H4 (cell line): ENCODE data around the gene GNPAT. TPM values are rescaled to one million over a fixed set of nuclear protein-coding genes. Genes with fewer than 3 reads are reported as not detected.
"Not testable (repeated sequence)": the region's sequence is repeated elsewhere in the genome, so short reads cannot be mapped to it uniquely, and the experiment has no call there.

Experiments used
- DNase-seq: peaks from one replicate; pipeline ENCODE4 v3.0.0-alpha.2; 2015; ENCODE audit warnings: low spot score
- total RNA-seq: library from RNA; depleted of rRNA; stranded (reverse); fragments of >200 nt; shearing (Covaris generic); gene quantifications from 2 replicates; pipeline ENCODE4 v1.2.3, GENCODE V29; 2014; rRNA removed

The GNPAT gene
- 74.1 and 79.6 TPM in 2 replicates for total RNA-seq

DNA sequence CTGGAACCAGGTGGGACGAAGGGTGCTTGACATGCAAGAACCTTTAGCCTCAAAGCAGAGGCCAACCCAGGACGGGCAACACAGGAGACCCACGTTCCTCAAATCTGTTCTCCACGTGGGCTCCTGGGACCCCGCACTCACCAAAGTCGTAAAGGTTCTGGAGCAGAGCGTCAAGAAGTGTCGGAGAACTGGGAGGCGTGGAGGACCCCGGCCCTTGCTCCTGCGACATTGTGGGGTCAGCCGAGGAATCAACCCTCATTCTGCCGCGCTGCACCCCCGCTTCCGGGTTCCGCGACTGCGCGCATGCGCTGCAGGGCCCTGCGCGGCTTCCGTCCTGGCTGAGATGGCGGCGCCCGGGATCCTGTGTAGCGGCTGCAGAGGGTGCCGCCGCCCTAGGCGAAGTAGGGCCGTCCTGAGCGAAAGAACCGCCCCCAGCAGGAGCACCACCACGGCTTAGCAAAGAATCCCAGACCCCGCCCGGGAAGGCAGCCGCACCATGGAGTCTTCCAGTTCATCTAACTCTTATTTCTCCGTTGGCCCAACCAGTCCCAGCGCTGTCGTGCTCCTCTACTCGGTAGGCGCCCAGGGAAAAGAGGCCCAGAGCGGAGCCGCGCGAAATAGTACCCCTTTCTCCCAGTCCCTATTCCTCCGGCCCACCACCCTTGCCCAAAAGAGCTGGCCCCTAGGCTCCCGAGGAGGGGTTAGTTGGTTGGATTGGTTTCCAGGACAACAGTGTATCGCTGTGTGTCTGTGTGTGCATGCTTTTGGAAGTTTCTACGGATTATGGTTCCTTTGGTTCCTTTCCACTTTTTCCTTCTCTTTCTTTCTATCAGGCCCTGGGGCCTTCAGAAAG is at the start of gene GNPAT:
TSS of gene GNPAT (plus strand) at position 330 of the 853 bp plus-strand sequence. CDS start at position 497, 167 bp downstream.
- DNase-seq: peak; percentile 72

DNA sequence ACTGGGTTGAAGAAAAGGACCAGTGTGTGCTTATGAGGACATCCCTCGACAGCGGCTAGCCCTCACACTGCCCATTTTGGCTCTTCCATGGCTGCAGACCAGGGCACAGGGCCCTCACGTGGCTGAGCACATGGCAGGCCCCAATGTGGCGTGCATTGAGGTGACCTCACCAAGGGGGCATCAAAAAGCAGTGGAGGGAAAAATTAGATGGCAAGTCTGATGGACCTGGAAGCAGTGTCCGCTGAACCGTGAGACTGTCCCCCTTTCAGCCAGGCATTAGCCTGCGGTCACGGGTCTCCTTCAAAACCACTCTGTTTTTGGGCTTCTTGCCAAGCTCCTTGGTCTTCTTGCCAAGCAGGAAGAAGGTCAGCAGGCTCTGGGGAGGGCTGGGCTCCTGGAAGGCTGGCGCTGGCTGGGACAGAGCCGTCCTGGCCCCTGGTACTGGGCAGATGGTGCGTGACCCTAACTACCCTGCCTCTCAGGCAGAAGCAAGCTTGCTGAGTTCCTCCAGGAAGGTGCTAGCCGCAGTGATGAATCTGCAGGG is 48.3 kb upstream of the GNPAT start:
- DNase-seq: peak; percentile 67

DNA sequence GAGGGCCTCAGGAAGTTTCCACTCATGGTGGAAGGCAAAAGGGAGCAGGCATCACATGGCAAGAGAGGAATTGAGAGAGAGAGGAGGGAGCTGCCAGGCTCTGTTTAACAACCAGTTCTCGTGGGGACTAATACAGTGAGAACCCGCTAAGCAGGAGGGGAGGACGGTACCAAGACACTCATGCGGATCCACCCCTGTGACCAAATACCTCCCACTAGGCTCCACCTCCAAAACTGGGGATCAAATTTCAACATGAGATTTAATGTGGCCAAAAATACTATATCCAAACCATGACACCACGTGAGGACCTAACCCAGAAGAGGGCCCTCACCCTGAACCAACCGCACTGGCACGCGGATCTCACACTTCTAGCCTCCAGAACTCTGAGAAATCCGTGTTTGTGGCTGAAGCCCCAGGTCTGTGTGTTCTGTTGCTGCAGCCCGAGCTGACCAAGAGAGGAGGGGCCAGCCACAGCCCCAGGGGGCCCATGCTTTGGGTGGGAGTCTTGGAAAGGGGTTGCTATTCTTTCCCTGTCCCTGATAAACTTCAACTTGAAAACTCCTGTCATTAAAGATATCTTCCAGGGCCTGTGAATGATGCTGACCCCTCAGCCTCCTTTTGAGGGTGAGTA is 47.2 kb upstream of the GNPAT start:
- no peak for DNase-seq

DNA sequence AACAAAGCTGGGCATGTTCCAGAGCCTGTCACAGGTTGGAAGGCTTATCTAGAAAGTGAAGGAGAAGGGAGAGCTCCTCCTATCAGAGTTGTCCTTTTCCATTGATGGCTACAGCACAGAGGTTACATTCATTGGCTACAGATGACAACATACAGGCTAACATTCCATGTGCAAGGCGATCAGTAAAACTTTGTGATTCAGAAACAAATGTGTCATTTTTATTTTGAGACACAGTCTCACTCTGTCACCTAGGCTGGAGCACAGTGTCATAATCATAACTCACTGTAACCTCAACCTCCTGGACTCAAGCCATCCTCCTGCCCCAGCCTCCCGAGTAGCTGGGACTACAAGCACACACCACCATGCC is 46.6 kb upstream of the GNPAT start:
- no peak for DNase-seq

DNA sequence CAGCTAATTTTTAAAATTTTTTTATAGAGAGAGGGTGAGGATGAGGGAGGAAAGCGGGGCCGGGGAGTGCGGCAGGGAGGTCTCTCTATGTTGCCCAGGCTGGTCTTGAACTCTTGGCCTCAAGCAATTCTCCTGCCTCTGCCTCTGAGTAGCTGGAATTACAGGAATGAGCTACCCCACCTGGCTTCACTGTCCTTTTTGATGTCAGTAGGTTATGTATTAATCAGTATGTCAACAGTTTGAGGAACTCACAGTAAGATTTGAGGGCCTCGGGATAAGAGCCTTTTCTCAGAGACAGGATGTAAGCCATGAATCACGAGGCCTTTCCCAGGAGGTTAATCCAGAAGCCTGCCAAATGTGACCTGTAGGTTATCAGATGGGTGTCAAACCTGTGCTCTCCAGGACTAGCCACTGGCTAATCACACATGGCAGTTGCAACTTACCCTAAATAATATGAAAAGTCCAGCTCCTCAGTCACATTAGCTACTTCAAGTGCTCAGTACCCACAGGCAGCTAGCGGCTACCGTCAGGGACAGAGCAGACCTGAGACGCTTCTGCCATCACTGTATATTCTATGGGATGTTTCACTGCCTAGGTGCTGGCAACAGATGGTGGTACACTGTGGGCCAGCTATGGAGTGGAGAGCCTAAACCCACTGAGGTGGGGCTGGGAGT is 46.0 kb upstream of the GNPAT start:
- no peak for DNase-seq

DNA sequence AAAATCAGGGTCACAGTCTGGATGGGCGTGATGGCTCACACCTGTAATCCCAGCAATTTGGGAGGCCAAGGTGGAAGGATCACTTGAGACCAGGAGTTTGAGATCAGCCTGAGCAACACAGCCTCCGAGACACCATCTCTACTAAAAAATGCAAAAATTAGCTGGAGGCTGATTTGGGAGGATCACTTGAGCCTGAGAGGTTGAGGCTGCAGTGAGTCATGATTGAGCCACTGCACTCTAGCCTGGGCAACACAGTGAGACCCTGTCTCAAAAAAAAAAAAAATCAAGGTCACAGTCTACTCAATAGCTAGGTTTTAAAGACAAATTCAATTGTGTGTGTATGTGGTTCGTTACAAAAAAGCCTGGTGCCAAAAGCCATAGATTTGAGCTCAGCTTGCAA is 44.7 kb upstream of the GNPAT start:
- DNase-seq: no peak

DNA sequence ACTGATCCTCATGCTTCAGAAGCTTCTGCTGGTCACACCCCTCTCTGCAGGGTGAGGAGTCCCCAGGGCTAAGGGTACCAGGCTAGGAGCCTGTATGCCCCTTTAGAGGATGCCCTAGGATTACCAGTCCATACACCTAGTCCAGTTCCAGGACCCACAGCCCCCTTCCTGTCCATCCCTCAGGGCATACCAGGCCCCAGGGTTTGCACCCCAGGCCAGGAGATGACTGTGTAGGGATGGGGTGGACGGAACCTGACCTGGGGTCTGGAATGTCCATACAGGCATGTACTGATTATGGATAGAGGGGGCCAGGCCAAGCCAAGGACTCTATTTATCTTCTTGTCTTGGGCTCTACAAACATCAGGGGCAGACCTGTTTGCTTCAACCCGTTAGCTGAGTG is 44.3 kb upstream of the GNPAT start:
- DNase-seq: no peak

DNA sequence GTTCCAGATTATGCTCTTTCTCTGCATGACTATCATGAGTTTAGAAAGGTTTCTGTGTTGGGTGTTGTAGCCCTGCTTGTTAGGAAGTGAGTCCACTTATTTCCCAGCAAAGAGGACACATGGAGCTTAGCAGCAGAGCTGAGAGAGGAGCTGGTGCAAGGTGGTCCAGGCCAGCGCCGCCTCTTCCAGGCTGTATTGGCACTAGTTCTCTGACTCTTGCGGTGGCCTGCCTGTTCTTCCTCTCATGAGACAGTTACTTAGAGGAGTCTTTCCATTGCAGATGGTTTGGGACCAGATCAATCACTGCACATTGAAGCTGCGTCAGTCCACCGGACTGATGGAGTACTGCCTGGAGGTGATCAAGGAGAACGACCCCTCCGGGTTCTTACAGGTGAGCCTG is 41.1 kb upstream of the GNPAT start:
- no peak for DNase-seq

DNA sequence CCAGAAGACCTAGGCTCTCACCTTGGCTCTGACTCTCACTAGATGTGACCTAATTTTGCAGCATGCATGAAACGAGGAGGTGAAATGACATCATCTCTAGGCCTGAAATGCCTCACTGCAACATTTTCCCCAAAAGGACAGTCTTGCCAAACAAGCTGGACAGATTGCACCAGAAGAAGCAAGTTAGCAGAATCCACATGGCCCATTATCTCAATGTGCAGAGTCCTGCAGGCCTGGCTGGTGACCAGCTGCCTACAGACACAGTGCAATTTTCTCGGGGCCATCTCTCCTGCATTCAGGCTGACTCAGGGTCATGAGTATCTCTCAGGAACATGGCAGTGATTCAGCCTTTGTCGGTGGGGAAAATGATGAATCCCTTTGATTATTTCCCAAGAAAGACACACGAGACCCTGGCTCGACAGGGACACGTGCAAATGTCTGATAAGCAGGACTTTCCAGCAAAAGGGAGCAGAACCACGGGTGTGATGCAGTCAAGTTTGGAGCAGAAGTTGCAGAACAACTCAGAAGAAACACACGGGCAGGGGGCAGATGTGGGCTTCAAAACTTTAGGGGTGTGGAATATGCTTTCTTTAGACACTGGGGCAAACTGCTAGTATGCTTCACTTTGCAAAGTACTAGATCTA is 40.5 kb upstream of the GNPAT start:
- DNase-seq: no peak

DNA sequence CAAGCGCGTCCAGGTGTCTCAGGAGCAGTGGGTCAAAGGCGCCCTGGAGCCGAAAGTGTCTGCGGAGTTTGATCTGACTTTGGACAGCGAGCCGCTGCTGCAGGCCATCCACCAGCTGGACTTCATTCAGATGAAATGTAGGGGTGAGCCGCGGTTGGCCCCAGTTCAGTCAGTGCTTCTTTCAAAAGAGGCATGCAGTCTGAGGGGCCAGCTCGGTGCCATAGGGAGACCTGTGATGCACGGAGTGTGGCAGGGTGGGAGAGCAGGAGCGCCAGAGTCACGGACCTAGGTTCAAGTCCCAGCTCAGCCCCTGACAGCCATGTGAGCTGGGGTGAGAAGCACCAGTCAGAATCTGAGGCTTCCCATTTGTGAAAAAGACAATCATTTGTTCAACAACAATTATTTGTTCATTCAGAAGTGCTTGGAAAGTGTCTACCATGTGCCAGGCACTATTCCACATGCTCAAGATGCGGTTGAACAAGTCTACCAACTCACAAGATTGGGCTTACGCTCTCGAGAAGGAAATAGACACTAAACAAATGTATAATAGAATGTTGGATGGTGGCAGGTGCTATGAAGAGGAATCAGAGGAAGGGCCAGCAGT is 39.5 kb upstream of the GNPAT start:
- DNase-seq: no peak

DNA sequence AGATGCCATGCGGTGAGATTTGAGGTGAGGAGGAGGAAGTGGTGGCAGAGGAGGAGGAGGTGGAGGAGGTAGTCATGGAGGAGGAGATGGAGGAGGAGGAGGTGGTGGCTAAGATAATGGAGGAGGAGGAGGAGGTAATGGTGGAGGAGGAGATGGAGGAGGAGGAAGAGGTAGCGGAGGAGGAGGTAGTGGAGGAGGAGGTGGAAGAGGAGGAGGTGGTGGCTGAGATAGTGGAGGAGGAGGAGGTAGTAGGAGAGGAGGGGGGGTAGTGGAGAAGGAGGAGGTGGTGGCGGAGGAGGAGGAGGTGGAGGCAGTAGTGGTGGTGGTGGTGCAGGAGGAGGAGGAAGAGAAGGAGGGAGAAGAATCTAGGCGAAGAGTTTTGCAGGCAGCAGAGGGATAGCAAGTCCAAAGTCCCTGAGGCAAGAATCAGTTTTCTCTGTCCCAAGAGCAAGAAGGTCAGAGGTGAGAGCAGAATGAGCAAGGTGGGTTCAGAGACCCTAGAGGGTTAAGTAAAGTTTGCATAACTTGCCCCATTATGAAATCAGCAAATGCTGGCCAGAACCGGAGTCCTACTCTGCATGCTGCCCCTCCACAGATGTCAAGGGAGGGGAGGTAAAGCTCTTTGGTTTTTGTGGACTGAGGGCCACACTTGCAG is 38.9 kb upstream of the GNPAT start:
- DNase-seq: no peak

DNA sequence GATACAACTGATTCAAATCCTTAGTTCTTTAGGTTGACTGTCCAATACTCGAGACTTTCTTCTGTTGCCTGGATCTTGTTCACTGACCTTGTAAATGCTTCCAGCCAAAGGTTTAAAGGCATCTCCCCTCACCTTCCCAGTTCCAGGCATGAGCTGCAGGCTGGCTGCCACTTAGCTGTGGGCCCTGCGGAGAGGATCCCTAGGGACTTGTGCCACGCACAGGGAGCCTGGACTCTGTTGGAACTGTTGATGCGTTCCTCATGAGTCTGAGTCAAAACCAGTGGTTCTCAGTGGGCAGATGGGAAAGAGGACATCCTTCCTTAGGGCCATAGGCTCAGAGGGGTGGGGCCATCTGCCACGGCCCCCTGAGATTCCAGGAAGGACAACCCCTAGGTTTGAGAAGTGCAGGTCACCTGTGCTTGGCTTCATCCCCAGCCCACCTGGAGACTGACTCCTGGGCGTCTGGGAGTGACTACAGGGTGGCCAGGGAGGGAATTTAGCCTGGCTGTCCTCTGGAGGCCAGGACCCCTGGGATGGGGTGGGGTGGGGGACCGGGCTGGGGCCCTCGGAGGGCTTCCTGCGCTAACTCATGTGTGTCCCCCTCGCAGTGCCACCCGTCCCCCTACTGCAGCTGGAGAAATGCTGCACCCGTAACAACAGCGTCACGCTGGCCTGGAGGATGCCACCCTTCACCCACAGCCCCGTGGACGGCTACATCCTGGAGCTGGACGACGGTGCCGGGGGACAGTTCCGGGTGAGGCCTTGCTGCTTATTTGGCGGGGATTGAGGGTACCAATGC is 37.6 kb upstream of the GNPAT start:
- DNase-seq: no peak

DNA sequence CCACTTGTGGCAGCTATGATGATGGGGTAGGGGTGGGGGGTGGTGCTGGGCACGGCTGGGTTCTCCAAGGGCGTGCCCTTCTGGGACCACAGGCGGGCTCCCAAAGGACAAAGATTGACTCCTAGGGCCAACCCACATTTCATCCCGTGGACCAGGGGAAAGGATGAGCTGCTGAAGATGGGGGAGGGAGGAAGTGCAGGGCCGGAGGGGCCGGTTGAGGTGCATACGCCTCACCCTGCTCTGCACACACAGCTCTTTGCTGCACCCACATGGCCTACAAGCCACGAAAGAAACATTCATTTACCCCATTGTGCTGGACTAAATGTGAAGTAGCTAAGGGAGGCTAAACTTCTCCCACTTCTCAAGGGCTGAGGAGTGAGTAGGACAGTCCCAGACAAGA is 34.2 kb upstream of the GNPAT start:
- no peak for DNase-seq

DNA sequence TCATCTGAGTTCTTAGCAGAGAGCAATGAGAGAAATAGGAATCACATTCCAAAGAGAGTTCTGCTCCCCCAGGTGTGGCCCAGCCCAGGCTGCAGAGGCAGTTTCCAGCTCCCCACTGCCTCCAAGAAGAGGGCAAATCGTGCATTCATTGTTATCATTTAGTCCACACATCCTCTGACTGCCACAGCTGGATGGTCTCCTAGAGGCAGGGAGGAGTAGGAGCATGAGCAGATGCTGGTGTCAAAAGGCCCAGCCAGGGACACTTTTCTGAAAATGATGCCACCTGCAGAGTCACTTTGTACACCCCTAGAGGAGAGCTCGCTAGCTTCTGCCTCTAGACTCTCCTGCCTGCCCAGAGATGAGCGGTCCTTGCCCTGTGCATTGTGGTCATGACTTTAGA is 33.6 kb upstream of the GNPAT start:
- DNase-seq: no peak

DNA sequence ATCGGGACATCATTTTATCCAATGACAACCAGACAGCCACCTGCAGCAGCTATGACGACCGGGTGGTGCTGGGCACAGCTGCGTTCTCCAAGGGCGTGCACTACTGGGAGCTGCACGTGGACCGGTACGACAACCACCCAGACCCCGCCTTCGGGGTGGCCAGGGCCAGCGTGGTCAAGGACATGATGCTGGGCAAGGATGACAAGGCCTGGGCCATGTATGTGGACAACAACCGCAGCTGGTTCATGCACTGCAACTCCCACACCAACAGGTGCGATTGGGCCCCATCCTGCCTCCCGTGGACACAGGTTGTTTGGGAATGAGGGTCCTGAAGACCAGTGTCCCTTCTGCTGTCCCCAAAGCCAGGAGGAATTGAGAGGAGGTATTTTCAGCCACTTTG is 32.0 kb upstream of the GNPAT start:
- DNase-seq: no peak

DNA sequence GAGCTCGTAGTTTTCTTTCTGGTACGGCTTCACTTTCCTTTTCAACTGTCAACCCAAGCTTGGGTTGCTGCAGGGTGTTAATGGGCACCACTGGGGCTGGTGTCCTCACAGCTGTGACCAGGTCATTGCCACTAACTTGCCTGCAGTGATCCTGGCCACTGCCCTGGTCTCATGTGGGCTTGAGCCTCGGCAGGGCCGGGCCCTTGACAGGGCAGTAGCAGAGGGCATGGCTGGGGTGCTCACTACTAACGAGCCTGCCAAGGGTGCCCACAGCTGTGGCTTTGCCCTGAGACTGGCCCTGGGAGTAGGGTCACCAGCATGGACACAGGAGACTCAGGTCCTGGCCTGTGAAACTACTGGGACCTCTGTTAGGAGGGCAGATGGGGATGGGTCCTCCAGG is 31.5 kb upstream of the GNPAT start:
- DNase-seq: no peak

DNA sequence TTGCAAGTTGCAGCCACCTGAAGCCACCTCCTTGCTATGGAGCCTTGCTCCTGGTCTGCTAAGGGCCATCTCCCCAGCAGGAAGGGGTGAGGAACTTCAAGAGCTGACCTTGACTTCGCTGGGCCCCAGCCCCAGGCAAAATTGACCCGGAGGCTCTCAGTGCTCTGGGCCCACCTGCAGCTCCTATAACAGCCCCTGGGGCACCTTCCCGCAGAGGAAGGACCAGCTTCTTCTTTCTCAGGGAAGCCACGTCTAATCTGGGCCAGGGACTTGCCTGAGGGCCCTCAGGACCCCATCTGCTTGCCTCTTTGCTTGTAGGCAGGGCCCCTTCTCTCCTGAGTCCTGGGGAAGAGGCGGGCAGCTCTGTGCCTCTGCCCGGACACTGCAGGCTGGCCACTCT is 30.9 kb upstream of the GNPAT start:
- DNase-seq: no peak

DNA sequence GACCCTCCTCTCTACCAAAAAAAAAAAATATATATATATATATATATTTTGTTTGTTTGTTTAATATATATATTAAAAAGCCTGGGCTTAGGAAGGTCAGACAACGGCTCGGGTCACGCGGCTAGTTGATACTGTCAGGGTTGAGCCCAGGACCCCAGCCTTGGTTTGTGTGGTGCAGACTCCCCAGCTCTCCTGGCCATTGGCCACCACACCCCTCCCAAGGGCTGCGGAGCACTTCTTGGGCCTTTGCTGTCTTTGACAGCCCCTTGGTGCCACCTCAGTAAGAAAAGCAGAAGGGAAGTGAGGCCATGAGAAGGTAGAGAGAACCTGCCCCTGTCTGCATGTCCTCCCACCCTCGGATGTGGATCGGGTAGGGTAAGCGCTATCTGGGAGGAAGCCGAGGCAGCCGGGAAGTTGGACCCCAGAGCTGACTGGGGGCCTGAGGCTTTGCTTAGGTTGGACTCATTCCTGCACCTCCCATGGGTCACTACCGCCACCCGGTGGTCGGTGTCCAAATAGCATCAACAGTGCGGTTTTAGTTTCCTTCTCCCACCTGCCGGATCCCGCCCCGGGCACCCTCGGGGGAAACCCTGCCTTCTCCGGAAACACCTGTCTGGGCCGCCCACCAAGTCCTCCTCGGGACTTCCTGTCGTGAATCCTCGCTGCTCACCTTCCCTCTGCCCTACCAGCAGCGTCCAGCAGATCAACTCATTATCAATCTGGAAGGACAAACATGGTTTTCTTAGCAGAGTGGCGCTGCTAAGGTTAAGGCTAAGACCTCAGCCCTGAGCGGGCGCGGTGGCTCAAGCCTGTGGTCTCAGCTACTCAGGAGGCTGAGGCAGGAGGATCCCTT is 29.8 kb upstream of the GNPAT start:
- DNase-seq: peak; percentile 58

DNA sequence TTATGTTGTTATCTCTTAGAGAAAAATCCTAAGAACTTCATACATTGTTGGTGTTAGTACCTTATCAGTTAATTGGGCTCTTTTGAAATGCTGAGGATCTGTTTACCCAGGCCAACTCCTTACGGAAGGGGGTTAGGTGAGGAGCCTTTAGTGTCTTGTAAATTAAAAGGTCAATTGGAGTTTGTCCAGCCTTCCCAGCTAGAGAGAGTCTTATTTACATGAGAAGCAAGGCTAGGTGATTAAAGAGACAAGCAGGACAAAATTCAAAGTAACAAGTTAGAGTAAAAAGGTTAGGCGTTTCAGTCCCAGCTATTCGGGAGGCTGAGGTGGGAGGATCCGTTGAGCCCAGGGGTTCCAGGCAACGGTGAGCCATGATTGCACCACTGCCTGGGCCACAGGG is 28.7 kb upstream of the GNPAT start:
- not testable (repeated sequence) for DNase-seq
